DOHH2 (cell line): ENCODE results near the gene PARPBP.

ENCODE experiments used
- CTCF ChIP-seq: fragments of 200-600 bp; sonication (generic); IDR thresholded peaks from one replicate; pipeline ENCODE4 v1.5.1; 2014; ENCODE audit warnings: antibody characterized with exemption, mild to moderate bottlenecking, low read depth, low read length; ENCODE audit not compliant: poor library complexity, severe bottlenecking
- EZH2phosphoT487 ChIP-seq: fragments of 200-600 bp; sonication (generic); IDR thresholded peaks from 2 replicates; pipeline ENCODE4 v1.6.1; 2017; ENCODE audit warnings: borderline replicate concordance, mild to moderate bottlenecking, antibody characterized with exemption, low read length, moderate library complexity, mixed read lengths

GRCh38 chr12:102220736-102221135 is 100.8 kb downstream of the PARPBP start:
- TF ChIP-seq CTCF (no peak), EZH2phosphoT487 (no peak)
